Testis (tissue), 2 donors: ENCODE measurements around the gene TAS2R31.

Source experiments
- CTCF ChIP-seq, 3 experiments: fragments of 450-650 bp in 2 of 3; fragments of 200-600 bp in 1 of 3; sonication (generic) in 1 of 3; IDR thresholded peaks; one replicate each; pipeline ENCODE4 v1.5.1; 2016 to 2019; ENCODE audit warnings: antibody characterized with exemption in 3 of 3, mild to moderate bottlenecking in 2 of 3, moderate library complexity in 1 of 3
- POLR2A ChIP-seq: fragments of 450-650 bp; IDR thresholded peaks from one replicate; pipeline ENCODE4 v1.6.1; 2017; ENCODE audit warnings: antibody characterized with exemption, mild to moderate bottlenecking, moderate library complexity

DNA sequence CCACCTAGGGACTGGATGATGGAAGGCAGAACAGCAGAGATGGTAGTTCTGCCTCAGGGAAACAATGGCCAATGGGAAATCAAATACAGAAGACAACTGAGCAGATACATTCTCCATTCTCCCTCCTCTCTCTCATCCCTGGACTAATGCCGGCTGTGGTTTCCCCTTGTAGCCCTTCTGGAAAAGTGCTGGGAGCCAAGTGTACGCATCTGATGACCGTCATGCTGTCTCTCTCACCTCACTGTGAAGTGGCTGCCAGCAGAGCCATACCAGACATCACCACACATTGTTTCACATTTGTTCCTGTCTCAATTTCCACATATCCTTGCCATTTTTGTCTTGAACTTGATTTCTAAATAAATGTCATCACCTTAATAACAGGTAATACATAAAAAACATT lies 27.8 kb upstream of the TAS2R31 start:
- TF ChIP-seq CTCF (IDR thresholded peaks at IDR 0.05) (no peak), POLR2A (no peak)
